A549 treated with AZD9567 at 1 μM for 4 hours (cell line): ENCODE measurements around the gene OR52M1. TPM values are rescaled to one million over a fixed set of nuclear protein-coding genes. Genes with fewer than 3 reads are reported as not detected.

Experiments
- total RNA-seq: library from RNA; stranded (reverse); fragments of 200-300 nt; extraction: Qiagen RNA extraction; gene quantifications from 5 replicates; pipeline ENCODE4 v1.2.3, GENCODE V29; 2022; ENCODE audit not compliant: insufficient read depth

OR52M1 gene, protein sequence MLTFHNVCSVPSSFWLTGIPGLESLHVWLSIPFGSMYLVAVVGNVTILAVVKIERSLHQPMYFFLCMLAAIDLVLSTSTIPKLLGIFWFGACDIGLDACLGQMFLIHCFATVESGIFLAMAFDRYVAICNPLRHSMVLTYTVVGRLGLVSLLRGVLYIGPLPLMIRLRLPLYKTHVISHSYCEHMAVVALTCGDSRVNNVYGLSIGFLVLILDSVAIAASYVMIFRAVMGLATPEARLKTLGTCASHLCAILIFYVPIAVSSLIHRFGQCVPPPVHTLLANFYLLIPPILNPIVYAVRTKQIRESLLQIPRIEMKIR
- total RNA-seq: not detected in 5 replicates

DNA sequence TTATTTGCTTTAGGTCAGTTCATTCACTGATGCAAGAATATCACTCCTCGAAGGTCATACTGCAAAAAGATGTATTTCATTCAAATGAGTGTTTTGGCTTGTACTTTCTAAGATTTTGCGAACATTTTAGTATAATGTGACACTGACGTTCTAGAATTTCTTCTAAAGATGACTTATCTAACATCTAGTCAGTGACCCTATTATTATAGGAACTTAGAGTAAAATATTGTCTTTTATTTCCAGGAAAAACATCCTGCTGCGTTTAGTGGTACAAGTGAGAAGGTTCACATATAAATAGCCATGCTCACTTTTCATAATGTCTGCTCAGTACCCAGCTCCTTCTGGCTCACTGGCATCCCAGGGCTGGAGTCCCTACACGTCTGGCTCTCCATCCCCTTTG lies at the start of gene OR52M1:
TSS of gene OR52M1 (plus strand) at position 301 of the 400 bp plus-strand sequence. CDS start at position 301, 0 bp downstream.

DNA sequence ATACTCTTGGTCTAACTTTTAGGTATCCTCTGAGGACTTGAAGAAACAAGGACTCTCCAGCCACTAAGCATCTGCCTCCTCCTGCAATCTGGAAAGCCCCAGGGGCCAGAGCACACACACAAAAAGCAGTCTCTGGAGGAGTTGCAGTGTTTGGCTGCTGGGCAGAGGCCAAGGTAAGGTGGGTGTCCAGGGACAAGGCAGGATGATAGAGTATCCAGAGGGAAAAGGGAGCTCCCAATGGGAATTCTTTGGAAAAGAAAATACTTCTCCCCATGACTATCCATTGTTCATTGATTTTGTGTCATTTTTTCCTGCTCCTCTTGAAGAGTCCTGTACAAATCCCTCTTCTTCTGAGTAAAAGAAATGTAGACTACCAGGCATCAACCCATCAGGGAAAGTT lies 36.5 kb downstream of the OR52M1 start, which contains the start of gene OR52I2:
TSS of gene OR52I2 (plus strand) at position 301 of the 400 bp plus-strand sequence.

GRCh38 chr11:4593739-4594138 lies 48.7 kb downstream of the OR52M1 start, which contains the start of gene OR52I1:
OR52I1 (plus strand) TSS chr11:4594039; CDS start chr11:4594039, 0 bp downstream.

Other genes with a start within 250 kb of the OR52M1 start
- not detected in 5 replicates for gene OR52B4, start 176.8 kb upstream of the OR52M1 start, total RNA-seq
- gene TRIM21, start 151.5 kb upstream of the OR52M1 start, total RNA-seq: 19.6 to 24.6 TPM (median 22.0 TPM) in 5 replicates
- not detected in 5 replicates for gene OR52K2, start 95.9 kb upstream of the OR52M1 start, total RNA-seq
- gene OR52K1, start 62.5 kb upstream of the OR52M1 start, total RNA-seq: not detected in 5 replicates
- gene OR52I2, start 36.6 kb downstream of the OR52M1 start, total RNA-seq: not detected in 5 replicates
- not detected in 5 replicates for gene OR52I1, start 48.8 kb downstream of the OR52M1 start, total RNA-seq
- gene TRIM68, start 63.0 kb downstream of the OR52M1 start, total RNA-seq: 8.5 to 10.6 TPM (median 9.7 TPM) in 5 replicates
- gene OR51D1, start 92.3 kb downstream of the OR52M1 start, total RNA-seq: not detected in 5 replicates
- not detected in 5 replicates for gene OR51E1, start 98.8 kb downstream of the OR52M1 start, total RNA-seq
- not detected in 5 replicates for gene OR51E2, start 152.7 kb downstream of the OR52M1 start, total RNA-seq
- gene MMP26, start 159.6 kb downstream of the OR52M1 start, total RNA-seq: not detected in 5 replicates
- not detected in 5 replicates for gene OR51F1, start 224.7 kb downstream of the OR52M1 start, total RNA-seq